Colonic mucosa (tissue), 4 donors: ENCODE measurements around the gene HSF2BP. TPM values are rescaled to one million over a fixed set of nuclear protein-coding genes. Genes with fewer than 3 reads are reported as not detected.

Source experiments
- DNase-seq: peaks from one replicate; pipeline ENCODE4 v3.0.0-alpha.2; 2020
- H3K27ac ChIP-seq: fragments of 200-600 bp; one replicate; pipeline ENCODE4 v1.8.0; 2021
- H3K27me3 ChIP-seq: fragments of 200-600 bp; one replicate; pipeline ENCODE4 v1.8.0; 2021
- H3K36me3 ChIP-seq: fragments of 200-600 bp; one replicate; pipeline ENCODE4 v1.8.0; 2021
- H3K4me1 ChIP-seq: fragments of 200-600 bp; one replicate; pipeline ENCODE4 v1.8.0; 2021; ENCODE audit warnings: mild to moderate bottlenecking
- H3K4me3 ChIP-seq: fragments of 200-600 bp; one replicate; pipeline ENCODE4 v1.8.0; 2021
- H3K9ac ChIP-seq, 2 donors: one replicate each; pipeline ENCODE4 v1.7.0; 2013; ENCODE audit warnings: control low read depth in 2 of 2, low read depth in 2 of 2, low read length in 2 of 2
- H3K9me3 ChIP-seq: fragments of 200-600 bp; one replicate; pipeline ENCODE4 v1.8.0; 2021
- intact Hi-C: fragments of 100-400 bp; cut with DNase I; formaldehyde crosslinking; loops from one replicate; pipeline ENCODE4 v1.14.1; 2022
- total RNA-seq, 2 donors: library from RNA; stranded (reverse); fragmentation: NEBNext Ultra II Directional in 1 of 2; extraction: Animal tissue kit (Norgen Biotek cat#: 25700) in 1 of 2; gene quantifications; one replicate each; pipeline ENCODE4 v1.2.1, GENCODE V29; 2021
- TF ChIP-seq, protein P1 (sequence below): fragments of 200-600 bp; IDR thresholded peaks from one replicate; pipeline ENCODE4 v1.8.0; 2022; ENCODE audit warnings: antibody characterized with exemption, mild to moderate bottlenecking
- donor health status: healthy.
- donor health status: DM: no; HTN: no; CAD: no.
- donor health status: DM: no; HTN: no; CAD: no.

The HSF2BP gene
- under 1 TPM in 1 of 2 donors, not detected in 1; 0.45 TPM for total RNA-seq

DNA sequence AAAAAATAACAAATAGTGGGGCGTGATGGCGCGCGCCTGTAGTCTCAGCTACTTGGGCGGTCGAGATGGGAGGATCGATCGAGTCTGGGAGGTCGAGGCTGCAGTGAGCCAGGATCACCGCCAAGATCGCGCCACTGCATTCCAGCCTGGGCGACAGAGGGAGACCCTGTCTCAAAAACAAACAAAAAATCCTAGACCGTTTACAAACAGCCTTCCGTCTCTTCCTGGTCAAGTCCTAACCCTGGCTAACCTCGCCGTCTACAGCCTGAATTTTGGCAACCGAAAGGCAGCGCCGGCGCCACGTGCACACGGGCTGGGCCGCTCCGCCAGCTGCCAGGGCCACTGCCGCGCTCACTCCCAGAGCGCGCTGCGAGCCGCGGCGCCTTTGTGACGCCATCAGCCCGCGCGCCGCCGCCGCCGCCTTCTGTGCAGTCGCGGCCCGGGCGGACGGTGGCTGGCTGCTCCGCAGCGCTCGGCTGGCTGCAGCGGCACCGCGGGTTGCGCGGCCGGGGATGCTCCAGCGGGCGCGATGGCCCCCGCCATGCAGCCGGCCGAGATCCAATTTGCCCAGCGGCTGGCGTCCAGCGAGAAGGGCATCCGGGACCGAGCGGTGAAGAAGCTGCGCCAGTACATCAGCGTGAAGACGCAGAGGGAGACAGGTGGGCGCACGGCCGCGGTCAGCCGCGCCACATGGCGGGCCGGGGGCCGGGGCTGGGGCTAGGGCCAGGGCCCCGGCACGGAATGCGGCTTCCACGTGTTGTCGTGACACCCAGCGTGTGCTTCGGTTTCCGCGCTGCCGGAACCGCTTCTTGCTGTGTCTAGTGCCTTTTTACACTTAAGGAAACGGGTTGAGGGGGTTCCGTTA lies at the start of gene HSF2BP, which contains the start of gene RRP1B:
TSS of gene HSF2BP (minus strand) at position 353 of the 865 bp plus-strand sequence. CDS start 1,392 bp downstream, outside the sequence.
TSS of gene RRP1B (plus strand) at position 425 of the 865 bp plus-strand sequence. CDS start at position 530, 105 bp downstream.
- intact Hi-C loops = no loop called here
- peak within 1 kb of the TSS; percentile 87 for H3K27ac ChIP-seq
- H3K27me3 ChIP-seq = no peaks in the 10 kb centered on the region
- peaks cover 3% of the 10 kb centered on the region for H3K4me1 ChIP-seq
- DNase-seq = peak; percentile 81
- H3K4me3 ChIP-seq = peak within 1 kb of the TSS; percentile 99
- H3K9ac ChIP-seq = peak within 1 kb of the TSS; percentile 82 to 94
- no peaks in the 10 kb centered on the region for H3K9me3 ChIP-seq
- H3K36me3 ChIP-seq = no peaks in the 10 kb centered on the region
- TF ChIP-seq, protein P1, sequence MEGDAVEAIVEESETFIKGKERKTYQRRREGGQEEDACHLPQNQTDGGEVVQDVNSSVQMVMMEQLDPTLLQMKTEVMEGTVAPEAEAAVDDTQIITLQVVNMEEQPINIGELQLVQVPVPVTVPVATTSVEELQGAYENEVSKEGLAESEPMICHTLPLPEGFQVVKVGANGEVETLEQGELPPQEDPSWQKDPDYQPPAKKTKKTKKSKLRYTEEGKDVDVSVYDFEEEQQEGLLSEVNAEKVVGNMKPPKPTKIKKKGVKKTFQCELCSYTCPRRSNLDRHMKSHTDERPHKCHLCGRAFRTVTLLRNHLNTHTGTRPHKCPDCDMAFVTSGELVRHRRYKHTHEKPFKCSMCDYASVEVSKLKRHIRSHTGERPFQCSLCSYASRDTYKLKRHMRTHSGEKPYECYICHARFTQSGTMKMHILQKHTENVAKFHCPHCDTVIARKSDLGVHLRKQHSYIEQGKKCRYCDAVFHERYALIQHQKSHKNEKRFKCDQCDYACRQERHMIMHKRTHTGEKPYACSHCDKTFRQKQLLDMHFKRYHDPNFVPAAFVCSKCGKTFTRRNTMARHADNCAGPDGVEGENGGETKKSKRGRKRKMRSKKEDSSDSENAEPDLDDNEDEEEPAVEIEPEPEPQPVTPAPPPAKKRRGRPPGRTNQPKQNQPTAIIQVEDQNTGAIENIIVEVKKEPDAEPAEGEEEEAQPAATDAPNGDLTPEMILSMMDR = no peak

DNA sequence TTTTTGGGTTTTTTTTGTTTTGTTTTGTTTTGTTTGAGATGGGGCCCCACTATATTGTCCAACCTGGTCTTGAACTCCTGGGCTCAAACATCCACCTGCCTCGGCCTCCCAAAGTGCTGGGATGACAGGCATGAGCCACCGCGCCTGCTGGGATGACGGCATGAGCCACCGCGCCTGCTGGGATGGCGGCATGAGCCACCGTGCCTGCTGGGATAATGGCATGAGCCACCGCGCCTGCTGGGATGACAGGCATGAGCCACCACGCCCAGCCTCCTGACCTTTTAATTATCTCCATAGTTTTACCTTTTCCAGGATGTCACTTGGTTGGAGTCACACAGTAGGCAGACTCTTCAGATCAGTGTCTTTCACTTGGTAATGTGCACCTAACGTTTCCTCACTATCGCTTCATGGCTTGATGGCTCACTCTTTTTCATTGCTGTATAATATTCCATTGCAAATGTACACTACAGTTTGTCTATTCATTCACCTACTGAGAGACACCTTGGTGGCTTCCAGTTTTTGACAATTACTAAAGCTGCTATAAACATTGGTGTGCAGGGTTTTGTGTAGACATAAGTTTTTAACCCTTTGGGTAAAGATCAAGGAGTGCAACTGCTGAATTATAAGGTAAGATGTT lies 49.6 kb upstream of the HSF2BP start:
- TF ChIP-seq, protein P1 = no peak
- Histone ChIP-seq H3K9ac (no peak overlapping the region), H3K27me3 (no peaks in the 10 kb centered on the region), H3K9me3 (no peaks in the 10 kb centered on the region), H3K36me3 (no peaks in the 10 kb centered on the region), H3K4me1 (no peaks in the 10 kb centered on the region), H3K27ac (no peak overlapping the region), H3K4me3 (no peak overlapping the region)
- intact Hi-C loops = no loop called here
- DNase-seq = no peak

- no peak for DNase-seq
- no peaks in the 10 kb centered on the region for H3K36me3 ChIP-seq
- intact Hi-C loops = no loop called here
- no peaks in the 10 kb centered on the region for H3K9me3 ChIP-seq
- H3K27ac ChIP-seq = no peak overlapping the region
- H3K4me3 ChIP-seq = no peak overlapping the region
- H3K4me1 ChIP-seq = no peaks in the 10 kb centered on the region
- H3K9ac ChIP-seq = no peak overlapping the region
- TF ChIP-seq, protein P1 = no peak
- H3K27me3 ChIP-seq = no peaks in the 10 kb centered on the region
Observed at GRCh38 chr21:43707462-43707861, 48.2 kb upstream of the HSF2BP start.

DNA sequence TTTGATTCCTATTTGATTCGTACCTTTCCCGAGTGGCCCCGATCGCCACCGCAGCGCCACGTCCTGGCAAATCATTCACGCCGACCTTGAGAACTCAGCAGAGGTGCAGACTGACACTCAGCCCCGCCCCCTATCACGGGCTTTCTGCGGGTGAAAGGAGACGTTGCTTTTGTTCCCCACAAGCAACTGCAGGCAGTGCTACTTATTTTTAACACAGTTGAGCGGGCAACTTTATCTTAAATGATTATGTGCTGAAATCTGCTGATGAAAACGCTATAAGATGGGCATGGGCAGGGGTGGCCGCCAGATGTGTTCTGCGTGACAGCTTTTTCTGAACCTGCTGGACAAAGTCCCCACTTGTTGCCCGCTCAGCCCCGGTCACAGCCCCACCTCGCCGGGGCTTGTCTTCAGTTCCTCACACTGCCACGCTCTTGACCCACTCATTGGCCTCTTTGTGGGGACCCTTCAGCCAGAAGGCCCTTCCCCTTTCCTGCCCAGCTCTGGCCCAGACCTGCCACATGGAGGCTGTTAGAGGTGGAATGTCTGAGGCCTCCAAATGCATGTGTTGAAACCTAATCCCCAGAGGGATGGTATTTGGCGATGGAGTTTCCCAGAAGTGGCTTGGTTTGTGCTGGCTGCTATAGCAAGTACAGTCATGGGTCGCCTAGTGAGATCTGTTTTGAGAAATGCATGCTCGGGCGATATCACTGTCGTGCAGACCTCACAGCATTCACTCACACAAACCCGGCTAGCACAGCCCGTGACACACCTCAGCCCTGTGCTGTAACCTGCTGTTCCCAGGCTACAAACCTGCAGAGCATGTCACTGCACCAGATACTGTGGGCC lies 44.0 kb upstream of the HSF2BP start:
- TF ChIP-seq, protein P1 = no peak
- H3K36me3 ChIP-seq = no peaks in the 10 kb centered on the region
- no peaks in the 10 kb centered on the region for H3K27me3 ChIP-seq
- H3K4me1 ChIP-seq = no peaks in the 10 kb centered on the region
- H3K4me3 ChIP-seq = no peak overlapping the region
- peak overlapping the region in 1 of 2 donors; percentile 55 for H3K9ac ChIP-seq
- H3K27ac ChIP-seq = no peak overlapping the region
- no peaks in the 10 kb centered on the region for H3K9me3 ChIP-seq
- DNase-seq = peak; percentile 68
- intact Hi-C loops = no loop called here

DNA sequence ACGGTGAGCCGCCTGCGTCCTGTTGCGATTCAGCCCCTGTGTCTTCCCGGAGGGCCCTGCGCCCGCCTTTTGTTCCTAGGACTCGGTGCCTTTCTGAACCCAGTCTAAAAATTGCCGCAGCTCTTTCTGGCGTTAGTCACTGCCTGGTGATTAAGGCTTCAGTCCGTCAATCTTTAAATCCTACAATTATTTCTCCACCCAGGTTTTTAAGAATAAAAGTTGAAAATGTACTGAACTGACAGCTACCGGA lies 43.4 kb upstream of the HSF2BP start:
- no peaks in the 10 kb centered on the region for H3K27me3 ChIP-seq
- no peaks in the 10 kb centered on the region for H3K4me1 ChIP-seq

More for the DNA sequence above, 43.4 kb upstream of the HSF2BP start:
- Histone ChIP-seq H3K4me3 (no peak overlapping the region), H3K36me3 (no peaks in the 10 kb centered on the region), H3K9me3 (no peaks in the 10 kb centered on the region), H3K9ac (peak overlapping the region in 1 of 2 donors; percentile 55), H3K27ac (no peak overlapping the region)
- intact Hi-C loops = no loop called here
- DNase-seq = no peak
- TF ChIP-seq, protein P1 = no peak
